ENCODE measurements around the gene PRCD. TPM values are rescaled to one million over a fixed set of nuclear protein-coding genes. Genes with fewer than 3 reads are reported as not detected.
A peak's percentile ranks its signal among the peaks of the same experiment; 100 is the strongest.
"Not testable (repeated sequence)": the region's sequence is repeated elsewhere in the genome, so short reads cannot be mapped to it uniquely, and the experiment has no call there.

PRCD gene
- total RNA-seq, 1 donor from 2014 or later, result 3.3 TPM

- Mint-ChIP-seq H3K4me3 (peak overlapping the region; percentile 96), H3K4me1 (ENCODE audit: unreplicated experiment) (peaks cover 42% of the 10 kb centered on the region), H3K27ac (peak overlapping the region; percentile 98), H3K27me3 (no peaks in the 10 kb centered on the region), H3K9me3 (no peaks in the 10 kb centered on the region), H3K36me3 (peaks cover 27% of the 10 kb centered on the region)
- DNase-seq (ENCODE audit: extremely low spot score, unreplicated experiment), result no peak
- TF ChIP-seq CTCF (conservative IDR thresholded peaks at IDR 0.05), result peak; percentile 69
Observed at GRCh38 chr17:76558198-76559095, 18.6 kb downstream of the PRCD start.

DNA sequence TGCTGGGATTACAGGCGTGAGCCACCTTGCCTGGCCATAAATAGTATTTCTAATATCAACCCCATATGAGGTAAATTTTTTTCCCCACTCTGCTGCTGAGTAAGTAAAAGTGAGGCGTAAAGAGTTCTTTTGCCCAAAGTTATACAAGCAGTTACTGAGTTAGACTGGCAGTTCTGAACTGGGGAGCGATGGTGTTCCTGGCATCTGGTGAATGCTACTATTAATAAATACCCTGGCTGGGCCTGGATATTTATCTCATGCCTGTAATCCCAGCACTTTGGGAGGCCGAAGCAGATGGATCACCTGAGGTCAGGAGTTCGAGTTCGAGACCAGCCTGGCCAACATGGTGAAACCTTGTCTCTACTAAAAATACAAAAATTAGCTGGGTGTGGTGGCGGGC lies 19.6 kb downstream of the PRCD start:
- DNase-seq (ENCODE audit: extremely low spot score, unreplicated experiment); H3K27me3 Mint-ChIP-seq; H3K9me3 Mint-ChIP-seq: not testable (repeated sequence)
- Mint-ChIP-seq H3K36me3 (peaks cover 26% of the 10 kb centered on the region), H3K4me1 (ENCODE audit: unreplicated experiment) (peaks cover 42% of the 10 kb centered on the region), H3K4me3 (peak overlapping the region; percentile 96), H3K27ac (peak overlapping the region; percentile 98)

- peaks cover 42% of the 10 kb centered on the region for H3K4me1 Mint-ChIP-seq (ENCODE audit: unreplicated experiment)
- H3K36me3 Mint-ChIP-seq, result peaks cover 28% of the 10 kb centered on the region
- H3K27me3 Mint-ChIP-seq, result no peaks in the 10 kb centered on the region
- no peaks in the 10 kb centered on the region for H3K9me3 Mint-ChIP-seq
- H3K27ac Mint-ChIP-seq, result peak overlapping the region; percentile 56
- peak overlapping the region; percentile 83 for H3K4me3 Mint-ChIP-seq
- no peak for TF ChIP-seq CTCF (conservative IDR thresholded peaks at IDR 0.05)
- no peak for DNase-seq (ENCODE audit: extremely low spot score, unreplicated experiment)
Observed at GRCh38 chr17:76560036-76560876, 20.4 kb downstream of the PRCD start.

GRCh38 chr17:76560877-76561221 lies 21.0 kb downstream of the PRCD start:
- Mint-ChIP-seq H3K4me1 (ENCODE audit: unreplicated experiment) (peaks cover 37% of the 10 kb centered on the region), H3K36me3 (peaks cover 31% of the 10 kb centered on the region)

DNA sequence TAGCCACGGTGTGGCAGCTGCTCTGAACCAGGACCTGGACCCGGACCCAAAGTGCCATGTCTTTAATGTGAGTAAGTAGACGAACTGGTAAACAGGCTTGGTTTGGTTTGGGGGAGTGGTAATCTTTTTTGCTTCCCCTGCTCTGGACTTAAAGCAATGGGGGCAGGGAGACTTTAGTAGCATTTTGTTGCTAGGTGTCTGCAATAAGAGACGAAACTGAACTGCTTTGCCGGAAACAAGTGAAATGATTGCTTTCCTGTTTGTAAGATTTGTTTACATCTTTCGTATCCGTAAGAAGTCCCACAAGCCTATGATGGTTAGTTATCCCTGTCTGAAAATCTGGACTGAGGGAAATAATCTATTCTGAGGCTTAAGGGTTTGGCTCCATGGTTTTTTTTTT lies 21.5 kb downstream of the PRCD start:
- no peak for DNase-seq (ENCODE audit: extremely low spot score, unreplicated experiment)
- H3K9me3 Mint-ChIP-seq, result no peaks in the 10 kb centered on the region
- no peak for TF ChIP-seq CTCF (conservative IDR thresholded peaks at IDR 0.05)
- H3K36me3 Mint-ChIP-seq, result peaks cover 36% of the 10 kb centered on the region
- H3K4me1 Mint-ChIP-seq (ENCODE audit: unreplicated experiment), result peaks cover 37% of the 10 kb centered on the region
- peak overlapping the region; percentile 61 for H3K4me3 Mint-ChIP-seq
- H3K27me3 Mint-ChIP-seq, result no peaks in the 10 kb centered on the region
- peak overlapping the region; percentile 22 for H3K27ac Mint-ChIP-seq

More at GRCh38 chr17:76560877-76561221, 21.0 kb downstream of the PRCD start:
- peak overlapping the region; percentile 41 for H3K4me3 Mint-ChIP-seq
- no peak for DNase-seq (ENCODE audit: extremely low spot score, unreplicated experiment)
- H3K9me3 Mint-ChIP-seq, result no peaks in the 10 kb centered on the region
- no peaks in the 10 kb centered on the region for H3K27me3 Mint-ChIP-seq
- no peak overlapping the region for H3K27ac Mint-ChIP-seq
- no peak for TF ChIP-seq CTCF (conservative IDR thresholded peaks at IDR 0.05)
